22Rv1 (cell line): ENCODE data around the gene PHACTR4.

Experiments used
- H3K27ac ChIP-seq: fragments of 450-650 bp; 2 replicates; pipeline ENCODE4 v1.5.1; 2017
- CTCF ChIP-seq: fragments of 450-650 bp; IDR thresholded peaks from 2 replicates; pipeline ENCODE4 v1.5.1; 2017; ENCODE audit warnings: mild to moderate bottlenecking
- ZFX ChIP-seq: fragments of 450-650 bp; IDR thresholded peaks from 2 replicates; pipeline ENCODE4 v1.6.1; 2017; ENCODE audit warnings: antibody characterized with exemption, borderline replicate concordance

The PHACTR4 gene

GRCh38 chr1:28494737-28495136 lies 125.2 kb downstream of the PHACTR4 start:
- TF ChIP-seq ZFX, result no peak
- TF ChIP-seq CTCF, result no peak
- H3K27ac ChIP-seq, result no peak overlapping the region

DNA sequence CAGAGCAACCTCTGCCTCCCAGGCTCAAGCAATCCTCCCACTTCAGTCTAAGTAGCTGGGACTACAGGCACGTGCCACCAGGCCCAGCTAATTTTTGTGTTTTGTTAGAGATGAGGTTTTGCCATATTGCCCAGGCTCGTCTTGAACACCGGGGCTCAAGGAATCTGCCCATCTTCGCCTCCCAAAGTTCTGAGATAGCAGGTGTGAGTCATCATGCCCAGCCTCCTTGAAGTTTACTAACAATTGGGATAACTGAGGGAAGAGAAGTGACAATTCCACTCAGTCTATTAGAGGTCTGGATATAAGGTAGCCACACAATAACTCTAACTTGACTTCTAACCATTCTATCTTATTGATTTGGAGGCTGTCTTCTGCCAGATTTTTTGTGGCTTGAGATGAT lies 130.0 kb downstream of the PHACTR4 start:
- no peak overlapping the region for H3K27ac ChIP-seq

DNA sequence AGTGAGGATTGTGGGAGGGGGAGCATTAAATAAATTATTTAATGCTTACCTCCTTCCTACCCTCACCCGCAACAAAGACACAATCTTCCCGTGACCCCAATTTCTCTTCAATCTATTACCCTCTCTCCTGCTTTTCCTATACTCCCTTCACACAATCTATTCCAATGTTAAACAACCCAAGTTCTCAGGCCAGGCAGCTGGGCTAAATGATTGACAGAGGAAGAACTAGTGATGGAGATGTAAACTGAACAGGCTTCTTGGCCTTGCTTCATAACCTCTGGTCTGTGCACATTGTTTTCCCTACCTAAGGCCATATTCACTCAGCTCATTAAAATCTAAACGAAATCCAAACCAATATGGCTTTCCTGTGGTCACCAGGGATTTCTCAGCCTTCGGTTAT lies 132.4 kb downstream of the PHACTR4 start:
- TF ChIP-seq CTCF, result no peak
- no peak for TF ChIP-seq ZFX
- H3K27ac ChIP-seq, result peak overlapping the region; percentile 26; the same call in 1 of the 2 replicates

More for the DNA sequence above, 130.0 kb downstream of the PHACTR4 start:
- TF ChIP-seq CTCF (no peak), ZFX (no peak)

- TF ChIP-seq CTCF, result no peak
- no peak for TF ChIP-seq ZFX
- H3K27ac ChIP-seq, result no peak overlapping the region
Measured at GRCh38 chr1:28503117-28503516, 133.6 kb downstream of the PHACTR4 start.

DNA sequence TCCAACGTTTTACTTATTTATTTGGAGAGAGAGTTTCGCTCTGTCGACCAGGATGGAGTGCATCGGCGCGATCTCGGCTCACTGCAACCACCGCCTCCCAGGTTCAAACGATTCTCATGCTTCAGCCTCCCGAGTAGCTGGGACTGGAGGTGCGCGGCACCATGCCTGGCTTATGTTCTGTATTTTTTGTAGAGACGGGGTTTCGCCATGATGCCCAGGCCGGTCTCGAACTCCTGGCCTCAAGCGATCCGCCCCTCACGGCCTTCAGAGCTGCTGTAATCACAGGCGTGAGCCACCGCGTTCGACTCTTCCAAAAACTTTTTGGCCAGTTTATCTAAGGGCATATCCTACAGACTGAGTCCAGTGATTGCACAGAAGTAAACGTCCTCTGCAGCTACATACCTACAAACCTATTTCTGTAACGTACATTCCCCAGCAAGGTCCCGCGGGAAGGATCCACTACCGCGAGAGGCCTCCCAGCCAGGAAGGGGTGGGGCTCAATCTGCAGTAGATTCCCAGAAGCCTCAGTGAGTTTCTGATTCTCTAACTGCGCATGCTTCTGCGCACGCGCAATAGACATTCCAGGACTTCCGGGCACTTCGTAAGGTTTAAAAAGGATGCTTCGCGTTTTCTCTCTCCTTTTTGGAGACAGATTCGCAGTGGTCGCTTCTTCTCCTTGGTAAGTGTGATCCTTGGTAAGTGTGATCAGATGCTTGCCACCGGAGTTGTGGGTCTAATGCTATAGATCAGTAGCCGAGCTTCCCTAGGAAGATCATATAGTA lies 136.1 kb downstream of the PHACTR4 start, which contains the start of gene RCC1:
TSS of gene RCC1 (plus strand) at position 638 of the 782 bp plus-strand sequence. CDS start 23,824 bp downstream, outside the sequence.
- H3K27ac ChIP-seq, result peak within 1 kb of the TSS; percentile 95

DNA sequence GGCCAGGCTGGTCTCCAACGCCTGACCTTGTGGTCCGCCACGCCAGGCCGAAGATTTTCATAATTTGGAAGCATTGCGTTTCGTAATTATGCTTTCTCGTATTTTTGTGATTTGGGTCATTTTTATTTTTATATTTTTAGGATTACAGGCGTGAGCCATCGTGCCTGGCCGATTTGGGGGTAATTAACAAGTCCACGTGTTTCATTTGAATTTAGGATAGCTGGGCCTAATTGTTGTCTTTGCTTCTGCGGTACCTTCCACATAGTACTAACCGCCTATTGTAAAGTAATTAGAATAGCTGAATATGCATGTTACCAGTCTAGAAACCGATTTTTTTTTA lies 137.3 kb downstream of the PHACTR4 start:
- TF ChIP-seq ZFX, result no peak
- no peak for TF ChIP-seq CTCF
- H3K27ac ChIP-seq, result peak overlapping the region; percentile 95

More for the DNA sequence above, 136.1 kb downstream of the PHACTR4 start, which contains the start of gene RCC1:
- no peak for TF ChIP-seq CTCF
- no peak for TF ChIP-seq ZFX

GRCh38 chr1:28507247-28507645 lies 137.7 kb downstream of the PHACTR4 start:
- H3K27ac ChIP-seq, result peak overlapping the region; percentile 95
- TF ChIP-seq ZFX, result no peak
- TF ChIP-seq CTCF, result no peak
